H1 (cell line): ENCODE data around the gene TBX18. TPM values are rescaled to one million over a fixed set of nuclear protein-coding genes. Genes with fewer than 3 reads are reported as not detected.

Experiments
- CTCF ChIA-PET: fragments of 300-600 bp; sonication (Branson Sonifier 250); formaldehyde crosslinking; loops from one replicate; lab custom pipeline; 2021; ENCODE audit not compliant: partially characterized antibody; lab: Charles Lee
- POLR2A ChIA-PET: fragments of 300-600 bp; sonication (Branson Sonifier 250); formaldehyde crosslinking; loops from one replicate; lab custom pipeline; 2021; ENCODE audit warnings: inconsistent platforms; ENCODE audit not compliant: partially characterized antibody; lab: Charles Lee
- DNase-seq, 2 experiments: peaks; one replicate each; pipeline versions ENCODE4 v3.0.0 to v3.0.0-alpha.2; 2010 to 2022; ENCODE audit warnings: low spot score in 2 of 2, low read depth in 1 of 2, mixed read lengths in 1 of 2
- FAIRE-seq: peaks from 2 replicates; lab custom pipeline; 2011; peaks lifted over from hg19 to GRCh38; lab: Jason Lieb, UNC
- H2AFZ ChIP-seq: 2 replicates; pipeline ENCODE4 v1.8.1; 2012; ENCODE audit warnings: low read length, inconsistent platforms
- H2AK5ac ChIP-seq: 2 replicates; pipeline ENCODE4 v1.6.1; 2013; ENCODE audit warnings: low read depth, low read length
- H2BK120ac ChIP-seq: replicated peaks from 2 replicates; pipeline ENCODE3; 2013; ENCODE audit warnings: low read depth, low read length, inconsistent platforms
- H2BK12ac ChIP-seq: 2 replicates; pipeline ENCODE4 v1.6.1; 2013; ENCODE audit warnings: low read depth, low read length
- H2BK15ac ChIP-seq: 2 replicates; pipeline ENCODE4 v1.6.1; 2013; ENCODE audit warnings: low read length
- H2BK20ac ChIP-seq: 2 replicates; pipeline ENCODE4 v1.6.1; 2013; ENCODE audit warnings: low read length
- H2BK5ac ChIP-seq: 2 replicates; pipeline ENCODE4 v1.6.1; 2013; ENCODE audit warnings: low read depth, low read length
- H3K14ac ChIP-seq: 2 replicates; pipeline ENCODE4 v1.6.1; 2013; ENCODE audit warnings: inconsistent platforms; ENCODE audit not compliant: insufficient read length
- H3K18ac ChIP-seq: 2 replicates; pipeline ENCODE4 v1.6.1; 2013; ENCODE audit warnings: low read length; ENCODE audit errors: extremely low read depth
- H3K23ac ChIP-seq: 2 replicates; pipeline ENCODE4 v1.6.1; 2013; ENCODE audit warnings: inconsistent platforms; ENCODE audit not compliant: insufficient read length
- H3K23me2 ChIP-seq: 2 replicates; pipeline ENCODE4 v1.6.1; 2013; ENCODE audit warnings: low read depth, low read length
- H3K27ac ChIP-seq: 2 replicates; pipeline ENCODE4 v1.6.1; 2011; ENCODE audit warnings: low read depth, low read length, inconsistent platforms
- H3K27me3 ChIP-seq, 4 experiments: replicated peaks in 1 of 4; 1 replicate in 1 of 4; 2 replicates in 3 of 4; pipeline versions ENCODE4 v1.6.1 to v1.8.1; 2011 to 2013; ENCODE audit warnings: low read length in 3 of 4, mild to moderate bottlenecking in 3 of 4, inconsistent platforms in 2 of 4, mixed read lengths in 2 of 4, moderate library complexity in 1 of 4; ENCODE audit not compliant: control insufficient read depth in 3 of 4, insufficient read depth in 3 of 4; ENCODE audit errors: extremely low read depth in 1 of 4
- H3K36me3 ChIP-seq, 4 experiments: 2 replicates each; pipeline versions ENCODE4 v1.6.1 to v1.8.1; 2011 to 2013; ENCODE audit warnings: mild to moderate bottlenecking in 4 of 4, low read length in 3 of 4, moderate library complexity in 2 of 4, control low read depth in 1 of 4, inconsistent platforms in 1 of 4; ENCODE audit not compliant: insufficient read depth in 4 of 4, control insufficient read depth in 2 of 4
- H3K4ac ChIP-seq: replicated peaks from 2 replicates; pipeline ENCODE3; 2013; ENCODE audit warnings: low read length, low read depth, mixed read lengths, inconsistent platforms; ENCODE audit not compliant: insufficient read length
- H3K4me1 ChIP-seq, 4 experiments: replicated peaks in 1 of 4; 1 replicate in 1 of 4; 2 replicates in 3 of 4; pipeline versions ENCODE4 v1.6.1 to v1.8.1; 2011 to 2013; ENCODE audit warnings: low read length in 3 of 4, inconsistent platforms in 2 of 4, mixed read lengths in 1 of 4; ENCODE audit not compliant: insufficient read depth in 4 of 4, control insufficient read depth in 3 of 4
- H3K4me2 ChIP-seq, 2 experiments: 2 replicates each; pipeline versions ENCODE4 v1.6.1 to v1.8.1; 2011 to 2013; ENCODE audit warnings: low read depth in 2 of 2, low read length in 2 of 2, control low read depth in 1 of 2, inconsistent platforms in 1 of 2, mild to moderate bottlenecking in 1 of 2; ENCODE audit not compliant: insufficient read depth in 1 of 2
- H3K4me3 ChIP-seq, 4 experiments: fragments of 200-600, 300-600 bp in 1 of 4; sonication (generic), shearing (Covaris generic), sonication (Bioruptor Twin) in 1 of 4; 2 replicates each; pipeline versions ENCODE4 v1.5.1 to v1.8.1; 2011 to 2016; ENCODE audit warnings: low read length in 4 of 4, low read depth in 3 of 4, control low read depth in 2 of 4, inconsistent platforms in 2 of 4, mild to moderate bottlenecking in 2 of 4, mixed read lengths in 1 of 4, moderate library complexity in 1 of 4; ENCODE audit not compliant: insufficient read depth in 2 of 4; ENCODE audit errors: extremely low read depth in 1 of 4
- H3K56ac ChIP-seq: replicated peaks from 2 replicates; pipeline ENCODE3; 2013; ENCODE audit warnings: low read depth, mild to moderate bottlenecking, mixed read lengths, low read length, inconsistent platforms; ENCODE audit not compliant: insufficient read length
- H3K79me1 ChIP-seq: 2 replicates; pipeline ENCODE4 v1.6.1; 2013; ENCODE audit warnings: low read depth, low read length, control low read depth
- H3K79me2 ChIP-seq, 2 experiments: 2 replicates each; pipeline versions ENCODE4 v1.6.1 to v1.8.1; 2012 to 2013; ENCODE audit warnings: low read length in 2 of 2, mild to moderate bottlenecking in 2 of 2, inconsistent platforms in 1 of 2; ENCODE audit not compliant: insufficient read depth in 2 of 2, control insufficient read depth in 1 of 2
- H3K9ac ChIP-seq, 4 experiments: replicated peaks in 1 of 4; 1 replicate in 1 of 4; 2 replicates in 3 of 4; pipeline versions ENCODE4 v1.6.1 to v1.8.1; 2011 to 2013; ENCODE audit warnings: low read depth in 3 of 4, low read length in 3 of 4, control low read depth in 2 of 4, mild to moderate bottlenecking in 2 of 4, moderate library complexity in 2 of 4, inconsistent platforms in 1 of 4; ENCODE audit errors: extremely low read depth in 1 of 4
- H3K9me3 ChIP-seq, 2 experiments: 2 replicates each; pipeline versions ENCODE4 v1.6.1 to v1.8.1; 2012 to 2013; ENCODE audit warnings: mild to moderate bottlenecking in 2 of 2, moderate library complexity in 2 of 2, control low read depth in 1 of 2, inconsistent platforms in 1 of 2, low read depth in 1 of 2, low read length in 1 of 2, mixed read lengths in 1 of 2; ENCODE audit not compliant: insufficient read depth in 2 of 2
- H4K20me1 ChIP-seq, 2 experiments: replicated peaks in 1 of 2; 2 replicates each; pipeline versions ENCODE3 to v1.8.1; 2011 to 2013; ENCODE audit warnings: inconsistent platforms in 2 of 2, low read length in 2 of 2, mild to moderate bottlenecking in 1 of 2; ENCODE audit not compliant: insufficient read depth in 2 of 2, control insufficient read depth in 1 of 2
- H4K5ac ChIP-seq: 2 replicates; pipeline ENCODE4 v1.6.1; 2013; ENCODE audit warnings: low read length, low read depth, mixed read lengths, inconsistent platforms; ENCODE audit not compliant: insufficient read length
- H4K8ac ChIP-seq: 2 replicates; pipeline ENCODE4 v1.8.0; 2013; ENCODE audit warnings: mild to moderate bottlenecking, moderate library complexity, low read length, inconsistent platforms; ENCODE audit not compliant: insufficient read depth; ENCODE audit errors: extremely low read depth
- H4K91ac ChIP-seq: replicated peaks from 2 replicates; pipeline ENCODE3; 2013; ENCODE audit warnings: low read length, mixed read lengths, inconsistent platforms; ENCODE audit not compliant: insufficient read length
- ASH2L ChIP-seq: fragments of 200-600, 300-600 bp; sonication (generic); IDR thresholded peaks from one replicate; pipeline ENCODE4 v1.7.1; 2017; ENCODE audit warnings: low read length
- CREB1 ChIP-seq: IDR thresholded peaks from 2 replicates; pipeline ENCODE4 v1.6.1; 2012; ENCODE audit warnings: inconsistent platforms
- HDAC6 ChIP-seq: IDR thresholded peaks from one replicate; pipeline ENCODE4 v1.7.1; 2012; ENCODE audit warnings: low read depth, mild to moderate bottlenecking, inconsistent platforms, low read length, moderate library complexity
- KDM4A ChIP-seq: IDR thresholded peaks from one replicate; pipeline ENCODE4 v1.7.1; 2012; ENCODE audit warnings: low read depth, mild to moderate bottlenecking, moderate library complexity, low read length, inconsistent platforms; ENCODE audit not compliant: severe bottlenecking
- KDM5A ChIP-seq: fragments of 200-600 bp; IDR thresholded peaks from 2 replicates; pipeline ENCODE4 v1.7.1; 2012; ENCODE audit warnings: mild to moderate bottlenecking, low read length, inconsistent platforms, mixed read lengths
- MAFK ChIP-seq: IDR thresholded peaks from 2 replicates; pipeline ENCODE4 v1.6.1; 2012; ENCODE audit warnings: low read depth, mild to moderate bottlenecking, improper control_type of control experiment, low read length
- PHF8 ChIP-seq: fragments of 200-600 bp; sonication (generic); conservative IDR thresholded peaks from 2 replicates; pipeline ENCODE4 v1.7.1; 2012; ENCODE audit warnings: low read depth, mild to moderate bottlenecking, inconsistent platforms, low read length, moderate library complexity
- TAF7 ChIP-seq: optimal IDR thresholded peaks from 2 replicates; pipeline ENCODE3; 2011; ENCODE audit warnings: low read depth, mild to moderate bottlenecking, inconsistent platforms, low read length, moderate library complexity, borderline replicate concordance
- WGBS, 2 experiments: shearing (Covaris generic) in 1 of 2; methylation state at CpG; one replicate each; pipeline versions ENCODE4 v1.1.6 to v1.1.7; 2013 to 2015; ENCODE audit warnings: low lambda C conversion rate in 2 of 2, mixed read lengths in 2 of 2, inconsistent platforms in 1 of 2, low coverage in 1 of 2, missing lambda C conversion rate in 1 of 2; ENCODE audit not compliant: insufficient replicate concordance in 2 of 2, insufficient coverage in 1 of 2, insufficient read length in 1 of 2; ENCODE audit errors: extremely low coverage in 1 of 2, missing lambda C conversion rate in 1 of 2; 5-methylcytosine and 5-hydroxymethylcytosine counted together
- polyA plus RNA-seq, 7 experiments: library from polyadenylated mRNA; depleted of rRNA in 3 of 7; stranded (reverse) in 5 of 7; unstranded in 2 of 7; fragments of >200 nt in 5 of 7; fragments of 200-250 nt in 2 of 7; gene quantifications; 1 replicate in 5 of 7; 2 replicates in 1 of 7; 4 replicates in 1 of 7; pipeline versions ENCODE4 v1.2.1 to v1.2.3, GENCODE V29; 2011 to 2013; ENCODE audit warnings: missing spikeins in 2 of 7, mixed read lengths in 2 of 7
- total RNA-seq: library from RNA; stranded (reverse); fragmentation: NEBNext Ultra II Directional; extraction: Animal tissue kit (Norgen Biotek cat#: 25700); gene quantifications from 2 replicates; pipeline ENCODE4 v1.2.1, GENCODE V29; 2021

The TBX18 gene
- total and polyA plus RNA-seq, 2 of the 8 experiments (the other 6 are each of a cell fraction or from before 2014, with no cell fraction given): 0.02 TPM; not detected in 1

DNA sequence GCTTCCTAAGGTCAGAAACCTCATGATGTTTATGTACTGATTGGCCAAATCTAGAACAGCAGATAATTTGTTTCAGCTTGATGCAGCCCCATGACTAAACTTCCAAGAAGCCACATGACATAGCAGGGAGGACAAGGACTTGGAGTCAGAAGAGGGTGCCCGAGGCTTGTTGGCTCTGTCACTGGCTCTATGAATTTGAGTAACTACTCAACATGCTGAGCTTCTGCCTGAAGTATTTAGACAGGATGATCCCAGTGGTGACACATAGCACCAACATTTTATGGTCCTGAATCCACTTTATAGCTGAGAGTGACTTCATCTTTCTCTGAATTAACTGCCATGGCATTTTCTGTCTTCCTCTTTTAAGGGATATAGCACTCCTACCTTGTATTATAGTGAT lies 13.5 kb upstream of the TBX18 start:
- CTCF ChIA-PET: interaction anchor here (0.6 to 4.2 kb wide), 14 partner anchors 9 to 939 kb away, joined by 3 to 22 read pairs (median 4); partner anchors contain the start of gene TBX18

More for the DNA sequence above, 13.5 kb upstream of the TBX18 start:
- Histone ChIP-seq H2AFZ (no peak overlapping the region), H2BK120ac (no peak overlapping the region), H3K4me1 (peaks cover 0 to 8% (median 2%) of the 10 kb centered on the region in 4 experiments; a peak in 2 of 7 replicates), H4K91ac (no peak overlapping the region), H4K20me1 (peaks cover 0 to 1% of the 10 kb centered on the region in 2 experiments), H2BK12ac (no peak overlapping the region), H3K23ac (no peak overlapping the region), H3K27ac (no peak overlapping the region), H2BK5ac (no peak overlapping the region), H2BK20ac (no peak overlapping the region), H3K9ac (no peak overlapping the region), H3K36me3 (no peaks in the 10 kb centered on the region), H3K18ac (no peak overlapping the region), H3K79me2 (no peaks in the 10 kb centered on the region), H2AK5ac (no peak overlapping the region), H3K56ac (no peak overlapping the region), H3K79me1 (no peaks in the 10 kb centered on the region), H4K5ac (no peak overlapping the region), H4K8ac (no peak overlapping the region), H2BK15ac (no peak overlapping the region), H3K14ac (no peak overlapping the region), H3K4me2 (no peak overlapping the region), H3K4me3 (no peak overlapping the region), H3K4ac (no peak overlapping the region), H3K23me2 (peaks cover 13% of the 10 kb centered on the region; the same call in 1 of the 2 replicates), H3K27me3 (peaks cover 24 to 44% (median 35%) of the 10 kb centered on the region in 4 experiments), H3K9me3 (no peaks in the 10 kb centered on the region)
- FAIRE-seq: no peak
- DNase-seq: no peak
- POLR2A ChIA-PET: no interaction called here
- WGBS, 2 experiments: 91% methylated on average over 1 of the region's 1 CpG; no CpG with 5 or more reads in 1 of the 2 experiments
- no peak for TF ChIP-seq KDM4A
- TF ChIP-seq HDAC6: no peak
- TF ChIP-seq KDM5A: no peak
- no peak for TF ChIP-seq TAF7
- no peak for TF ChIP-seq MAFK
- TF ChIP-seq PHF8: no peak
- TF ChIP-seq ASH2L: no peak
- no peak for TF ChIP-seq CREB1
- TF ChIP-seq, all 59 proteins: peak for 0
